Activated CD8-positive, alpha-beta memory T cell treated with anti-CD3 and anti-CD28 coated beads for 36 hours (primary cell): ENCODE results near the gene TSC1. TPM values are rescaled to one million over a fixed set of nuclear protein-coding genes. Genes with fewer than 3 reads are reported as not detected.

ENCODE experiments used
- CTCF ChIA-PET: fragments of 350-600 bp; sonication (Branson Sonifier 250); formaldehyde crosslinking; loops from one replicate; lab custom pipeline; 2021; ENCODE audit warnings: antibody characterized with exemption; lab: Charles Lee
- POLR2A ChIA-PET: fragments of 350-600 bp; sonication (Branson Sonifier 250); formaldehyde crosslinking; loops from one replicate; lab custom pipeline; 2021; ENCODE audit warnings: antibody characterized with exemption; lab: Charles Lee
- total RNA-seq, 2 experiments: library from RNA; stranded (reverse); gene quantifications; one replicate each; pipeline ENCODE4 v1.2.3, GENCODE V29; 2021

Gene TSC1
- total RNA-seq, 2 experiments from 2014 or later: 28.9 to 29.7 TPM

DNA sequence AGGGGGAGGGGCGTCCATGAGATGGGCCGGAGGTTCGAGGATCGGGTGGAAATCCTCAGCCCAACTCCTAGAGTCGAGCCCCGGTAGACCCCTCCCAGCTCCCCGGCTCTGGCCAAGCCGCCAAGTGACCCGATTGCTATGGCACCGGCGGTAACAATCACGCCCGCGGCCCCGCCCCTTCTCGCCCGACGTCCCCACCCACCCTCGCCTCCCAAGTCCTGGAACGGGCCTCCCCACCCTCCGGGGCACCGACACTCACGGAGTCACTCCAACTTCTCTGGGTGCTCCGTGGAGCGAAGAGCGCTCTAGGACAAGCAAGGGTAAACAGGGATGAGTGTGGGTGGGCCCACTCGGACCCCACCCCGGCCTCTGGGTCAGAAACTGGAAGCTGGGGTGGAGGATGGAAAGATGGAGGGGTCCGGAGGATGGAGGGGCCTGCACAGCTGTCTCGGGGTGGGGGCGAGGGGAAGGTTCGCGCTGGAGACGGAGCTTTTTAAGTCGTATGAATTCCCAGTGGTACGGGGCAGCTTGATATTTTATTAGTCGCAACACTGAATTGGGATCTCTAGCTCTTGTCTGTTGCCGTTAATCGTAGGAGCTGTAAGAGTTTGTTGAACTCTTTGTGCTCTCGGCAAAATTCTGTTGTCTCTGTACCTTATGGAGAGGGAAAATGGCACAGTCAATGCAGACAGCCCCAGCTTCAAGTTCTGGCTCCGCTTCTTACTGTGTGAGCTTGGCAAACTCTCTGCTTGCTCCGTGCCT lies 65.5 kb downstream of the TSC1 start, which contains the start of gene SPACA9:
TSS of gene SPACA9 (plus strand) at position 204 of the 762 bp plus-strand sequence. CDS start 5,050 bp downstream, outside the sequence.
- CTCF ChIA-PET: interaction anchor here (0.6 kb wide), 1 partner anchor 25 kb away, joined by 3 read pairs; no protein-coding TSS in a partner anchor
- POLR2A ChIA-PET: interaction anchor here (1.1 kb wide), 1 partner anchor 68 kb away, joined by 7 read pairs; no protein-coding TSS in a partner anchor

DNA sequence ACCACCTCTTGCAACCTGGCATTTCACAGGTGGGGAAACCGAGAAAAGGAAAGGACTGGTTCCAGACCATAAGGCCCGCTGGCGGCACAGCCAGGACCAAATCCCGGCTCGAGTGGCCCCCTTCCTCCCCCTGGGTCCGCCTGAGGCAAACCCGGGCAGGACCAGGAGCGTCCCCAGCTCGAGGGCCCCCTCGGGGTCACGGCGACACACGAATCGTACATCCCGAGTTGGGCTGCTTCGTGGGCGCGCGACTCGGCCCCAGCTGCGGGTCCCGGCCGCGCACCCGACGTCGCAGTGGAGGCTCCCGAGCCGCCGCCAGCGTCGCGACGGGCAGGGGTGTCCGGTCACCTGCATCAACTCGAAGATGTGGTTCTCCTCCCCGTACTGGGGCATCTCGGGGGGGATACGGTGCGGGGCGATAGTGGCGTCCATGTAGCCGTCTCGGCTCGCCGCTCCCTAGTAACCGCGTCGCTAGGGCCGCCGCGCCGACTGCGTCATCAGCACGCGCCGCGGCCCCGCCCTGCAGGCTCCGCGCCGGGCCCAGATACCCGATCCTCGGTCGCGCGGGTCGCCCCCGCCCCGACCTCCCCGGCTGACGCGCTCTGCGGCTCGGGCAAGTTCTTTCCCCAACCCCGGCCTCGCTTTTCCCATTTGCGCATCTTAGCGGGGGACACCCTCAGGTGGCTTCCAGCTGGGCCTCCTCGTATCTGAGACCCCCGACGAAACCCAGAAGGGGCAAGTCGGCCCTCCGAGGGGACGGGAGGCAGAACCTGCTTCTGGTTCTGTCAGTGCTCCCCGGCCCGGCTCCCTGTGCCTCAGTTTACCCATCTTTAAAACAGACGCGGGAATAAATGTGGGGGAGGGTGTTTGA lies 66.4 kb downstream of the TSC1 start, which contains the start of gene AK8:
TSS of gene AK8 (minus strand) at position 461 of the 871 bp plus-strand sequence. CDS start at position 432, 29 bp downstream.
- ChIA-PET POLR2A (interaction anchor here (1.0 to 1.1 kb wide), 2 partner anchors 66 to 68 kb away, joined by 3 to 7 read pairs; partner anchors contain the start of gene TSC1), CTCF (interaction anchor here (1.0 kb wide), 1 partner anchor 147 kb away, joined by 3 read pairs; no protein-coding TSS in a partner anchor)

DNA sequence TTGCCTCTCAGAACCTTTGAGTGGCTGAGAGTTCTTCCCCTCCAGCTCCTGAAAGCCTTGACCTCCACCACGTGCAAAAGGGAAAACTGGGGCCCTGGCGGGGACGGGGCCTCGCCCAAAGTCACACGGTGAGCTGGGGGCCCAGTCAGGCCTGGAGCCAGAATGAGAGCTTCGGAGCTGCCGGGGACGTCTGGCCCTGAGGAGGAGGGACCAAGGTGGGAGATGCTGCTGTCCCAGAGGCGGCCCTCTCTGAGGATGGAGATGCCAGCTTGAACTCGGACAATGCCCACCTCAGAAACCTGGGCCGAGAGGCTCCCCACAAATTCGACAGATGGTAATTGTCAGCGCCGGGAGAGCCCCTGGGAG lies 67.0 kb downstream of the TSC1 start:
- POLR2A ChIA-PET: interaction anchor here (1.0 kb wide), 1 partner anchor 67 kb away, joined by 3 read pairs; the partner anchor contains the start of gene TSC1
- CTCF ChIA-PET: interaction anchor here (1.0 kb wide), 1 partner anchor 148 kb away, joined by 3 read pairs; no protein-coding TSS in a partner anchor

DNA sequence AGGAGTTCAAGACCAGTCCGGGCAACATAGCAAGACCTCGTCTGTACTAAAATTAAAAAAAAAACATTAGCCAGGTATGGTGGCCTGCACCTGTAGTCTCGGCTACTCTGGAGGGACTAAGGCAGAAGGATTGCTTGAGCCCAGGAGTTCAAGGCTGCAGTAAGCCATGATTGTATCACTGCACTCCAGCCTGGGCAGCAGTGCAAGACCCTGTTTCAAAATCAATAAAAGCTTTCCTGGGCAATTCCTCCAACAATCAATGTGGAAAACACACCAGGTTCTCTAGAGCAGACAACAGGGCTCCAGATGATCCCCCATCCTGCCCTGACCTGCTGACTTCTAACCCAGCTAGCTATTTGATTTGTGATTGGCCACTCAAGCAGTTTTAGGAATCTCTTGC lies 67.6 kb downstream of the TSC1 start:
- ChIA-PET POLR2A (interaction anchor here (1.0 kb wide), 1 partner anchor 67 kb away, joined by 3 read pairs; the partner anchor contains the start of gene TSC1), CTCF (no interaction called here)

DNA sequence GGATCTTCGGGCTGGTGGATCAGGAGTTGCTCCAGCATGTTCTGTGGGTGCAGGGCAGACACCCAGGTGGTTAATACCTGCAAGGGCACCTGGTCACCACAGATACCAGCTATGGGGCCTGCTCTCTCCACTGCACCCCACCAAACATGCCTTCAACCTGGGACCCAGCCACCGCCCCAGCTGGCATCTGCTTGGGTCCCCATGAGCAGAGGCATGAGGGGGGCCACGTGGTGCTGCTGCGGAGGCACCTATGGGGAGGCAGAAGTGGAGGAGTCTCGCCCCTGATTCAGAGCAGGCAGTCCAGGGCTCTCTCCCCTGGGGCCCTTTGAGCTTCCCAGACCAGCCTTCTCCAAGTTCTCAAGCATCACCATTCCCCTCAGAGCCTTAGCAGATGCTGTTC lies 69.3 kb downstream of the TSC1 start:
- POLR2A ChIA-PET: no interaction called here
- CTCF ChIA-PET: no interaction called here

DNA sequence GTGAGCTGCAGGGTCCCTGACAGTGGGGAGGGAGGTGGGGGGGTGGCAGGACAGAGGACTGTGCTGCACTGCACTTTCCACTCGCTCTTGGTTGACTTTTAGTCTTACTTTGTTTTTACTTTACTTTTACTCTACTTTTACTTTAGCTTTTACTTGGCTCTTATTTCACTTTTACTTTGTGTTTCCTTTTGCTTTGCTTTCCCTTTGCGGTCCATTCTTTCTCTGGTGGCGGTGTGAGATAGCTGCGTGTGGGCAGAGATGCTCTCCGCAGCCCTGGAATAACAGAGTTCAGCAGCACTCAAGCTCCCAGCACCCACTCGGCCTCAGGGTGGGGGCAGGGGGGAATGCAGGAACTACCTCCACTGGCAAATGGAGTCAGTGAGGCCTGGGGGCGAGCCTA lies 71.0 kb downstream of the TSC1 start:
- ChIA-PET POLR2A (interaction anchor here (0.6 to 0.8 kb wide), 2 partner anchors 518 to 523 kb away, joined by 4 read pairs; no protein-coding TSS in a partner anchor), CTCF (interaction anchor here (0.8 kb wide), 1 partner anchor 25 kb away, joined by 3 read pairs; no protein-coding TSS in a partner anchor)

DNA sequence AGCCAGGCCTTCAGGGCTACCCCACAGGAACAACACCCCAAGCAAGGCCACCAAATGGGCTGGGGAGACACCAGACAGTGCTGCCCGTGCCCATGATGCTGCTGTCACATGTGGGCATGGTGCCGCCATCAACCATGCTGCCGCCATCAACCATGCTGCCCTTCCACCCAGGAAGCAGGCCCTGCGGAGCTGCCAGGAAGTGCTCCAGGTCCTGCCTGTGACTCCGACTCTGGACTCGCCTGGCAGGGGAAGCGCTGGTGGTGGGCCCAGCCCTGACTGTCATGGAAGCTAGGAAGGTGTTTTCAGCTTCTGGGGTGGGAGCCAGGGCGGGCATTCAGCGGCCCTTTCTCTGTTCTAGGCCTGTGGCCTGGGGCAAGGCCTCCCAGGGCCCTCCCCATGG lies 75.2 kb downstream of the TSC1 start:
- POLR2A ChIA-PET: no interaction called here
- CTCF ChIA-PET: no interaction called here

DNA sequence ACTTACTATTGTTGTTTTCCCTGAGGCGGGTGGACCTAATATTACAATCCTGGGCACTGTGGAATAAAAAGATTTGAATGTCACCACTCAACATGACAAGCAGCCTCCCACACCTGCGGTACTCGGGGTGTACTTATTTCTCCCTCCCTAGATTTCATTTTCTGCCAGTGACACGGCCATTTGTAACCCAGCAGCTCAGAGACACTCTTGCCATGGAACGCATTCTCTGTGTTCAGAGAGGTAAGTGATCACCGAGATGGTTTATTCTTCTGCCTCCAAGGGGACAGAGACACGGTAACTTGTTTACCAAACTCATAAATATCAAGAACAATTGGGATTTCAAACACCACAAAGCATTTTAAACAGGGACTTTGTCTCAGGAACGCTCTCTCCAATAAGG lies 77.5 kb downstream of the TSC1 start:
- POLR2A ChIA-PET: no interaction called here
- CTCF ChIA-PET: no interaction called here

DNA sequence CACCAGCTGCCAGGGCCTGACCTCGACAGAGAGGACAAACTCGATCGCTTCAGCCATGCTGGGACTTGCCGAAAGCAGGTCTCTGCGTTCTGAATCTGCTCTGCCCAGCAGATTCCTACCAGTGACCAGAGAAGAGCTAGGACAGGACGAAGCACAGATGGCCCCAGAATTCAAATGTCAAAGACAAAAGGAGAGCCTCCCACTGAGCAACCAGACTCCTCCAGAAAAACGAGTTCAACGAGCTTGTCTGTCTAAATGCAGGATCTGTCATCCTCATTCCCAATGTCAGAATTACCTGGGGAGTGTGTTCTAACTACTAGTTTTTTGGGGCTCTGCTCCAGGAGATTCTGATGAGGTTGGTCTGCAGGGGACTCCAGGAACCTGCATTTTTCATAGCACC lies 79.7 kb downstream of the TSC1 start:
- ChIA-PET POLR2A (no interaction called here), CTCF (no interaction called here)

DNA sequence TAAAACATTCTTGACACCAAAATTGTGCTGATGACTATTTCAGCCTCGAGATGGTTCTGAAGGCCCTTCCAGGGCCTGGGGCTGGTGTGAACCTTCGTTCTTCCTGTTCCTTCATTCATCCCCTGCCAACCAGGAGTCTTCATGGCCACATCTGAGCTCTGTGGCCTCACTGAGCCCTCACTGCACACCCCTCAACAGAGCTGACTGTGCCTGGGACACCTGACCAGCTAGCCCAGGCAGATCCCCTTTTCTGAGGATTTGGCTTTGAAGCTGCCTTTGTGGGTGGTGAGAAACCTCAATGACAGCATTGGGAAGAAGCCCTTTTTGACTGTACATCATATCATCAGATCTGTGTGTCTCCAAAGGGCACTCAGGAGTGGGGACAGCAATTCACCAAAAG lies 80.1 kb downstream of the TSC1 start:
- ChIA-PET CTCF (no interaction called here), POLR2A (no interaction called here)

DNA sequence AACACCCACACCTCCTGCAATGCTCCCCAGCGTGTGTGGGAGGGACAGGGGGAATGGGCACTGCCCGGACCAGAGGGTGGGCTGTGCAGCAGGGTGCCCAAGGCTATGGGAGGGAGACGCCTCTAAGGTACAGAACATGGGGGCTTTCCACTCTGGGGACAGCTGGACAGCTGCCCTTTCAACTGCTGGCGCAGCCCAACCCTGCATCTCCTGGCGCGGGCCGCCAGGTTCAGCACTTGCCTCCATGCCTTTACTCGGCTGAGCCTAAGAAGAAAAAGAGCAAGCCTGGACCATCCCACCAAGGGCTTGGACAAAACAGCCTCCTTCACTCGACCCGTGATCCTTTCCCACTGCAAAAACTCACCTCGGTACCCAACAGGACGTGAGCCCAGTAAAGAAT lies 81.3 kb downstream of the TSC1 start:
- ChIA-PET CTCF (interaction anchor here (0.9 kb wide), 1 partner anchor 45 kb away, joined by 3 read pairs; no protein-coding TSS in a partner anchor), POLR2A (no interaction called here)

DNA sequence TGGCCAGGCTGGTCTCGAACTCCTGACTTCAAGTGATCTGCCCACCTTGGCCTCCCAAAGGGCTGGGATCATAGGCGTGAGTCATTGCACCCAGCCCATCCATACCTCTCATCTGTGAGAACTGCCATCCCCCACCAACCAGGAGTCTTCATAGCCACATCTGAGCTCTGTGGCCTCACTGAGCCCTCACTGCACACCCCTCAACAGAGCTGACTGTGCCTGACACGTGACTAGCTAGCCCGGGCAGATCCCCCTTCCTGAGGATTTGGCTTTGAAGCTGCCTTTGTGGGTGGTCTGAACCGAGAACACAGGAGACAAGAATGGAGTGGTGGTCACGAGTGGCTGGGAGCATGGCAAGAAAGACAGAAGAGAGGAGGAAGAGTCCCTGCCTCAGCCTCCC lies 81.9 kb downstream of the TSC1 start:
- ChIA-PET POLR2A (no interaction called here), CTCF (interaction anchor here (0.9 kb wide), 1 partner anchor 45 kb away, joined by 3 read pairs; no protein-coding TSS in a partner anchor)

DNA sequence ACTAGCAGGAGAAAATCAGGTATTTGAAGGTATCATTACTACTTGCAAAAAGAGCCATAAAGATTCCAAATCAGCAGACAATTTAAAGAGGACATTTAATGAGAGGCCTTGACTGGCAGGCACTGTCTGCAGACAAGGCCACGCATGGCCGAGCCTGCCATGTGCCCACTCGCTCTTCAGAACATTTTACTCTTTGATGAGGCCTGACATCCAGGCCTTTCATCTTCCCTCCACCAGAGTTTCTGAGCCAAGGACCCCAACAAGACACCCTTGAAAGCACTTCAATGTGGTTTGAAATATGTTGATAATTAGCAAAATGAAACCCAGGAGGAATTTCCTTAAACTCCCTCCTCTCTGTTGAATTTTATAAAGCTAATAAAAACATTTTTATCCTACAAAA lies 82.8 kb downstream of the TSC1 start:
- CTCF ChIA-PET: no interaction called here
- POLR2A ChIA-PET: no interaction called here

DNA sequence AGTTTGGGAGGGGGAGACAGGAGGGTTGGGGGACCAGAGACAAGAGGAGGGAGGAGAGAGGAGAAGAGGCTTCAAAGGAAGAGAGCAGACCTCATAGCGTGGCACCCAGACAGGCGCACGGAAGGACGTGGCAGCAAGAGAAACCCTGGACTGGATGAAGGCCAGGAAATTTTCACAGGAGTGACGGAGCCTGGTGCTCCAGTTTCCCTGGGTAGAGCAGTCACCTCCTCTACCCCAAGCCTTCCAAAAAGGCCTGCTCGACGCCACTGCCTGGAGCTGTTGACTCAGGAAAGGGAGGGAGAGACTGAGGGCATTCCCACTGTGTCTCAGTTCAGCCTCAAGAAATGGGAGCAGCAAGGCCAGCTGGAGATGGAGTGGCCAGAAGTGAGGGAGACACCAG lies 85.7 kb downstream of the TSC1 start:
- ChIA-PET CTCF (no interaction called here), POLR2A (interaction anchor here (0.6 kb wide), 1 partner anchor 42 kb away, joined by 3 read pairs; no protein-coding TSS in a partner anchor)

DNA sequence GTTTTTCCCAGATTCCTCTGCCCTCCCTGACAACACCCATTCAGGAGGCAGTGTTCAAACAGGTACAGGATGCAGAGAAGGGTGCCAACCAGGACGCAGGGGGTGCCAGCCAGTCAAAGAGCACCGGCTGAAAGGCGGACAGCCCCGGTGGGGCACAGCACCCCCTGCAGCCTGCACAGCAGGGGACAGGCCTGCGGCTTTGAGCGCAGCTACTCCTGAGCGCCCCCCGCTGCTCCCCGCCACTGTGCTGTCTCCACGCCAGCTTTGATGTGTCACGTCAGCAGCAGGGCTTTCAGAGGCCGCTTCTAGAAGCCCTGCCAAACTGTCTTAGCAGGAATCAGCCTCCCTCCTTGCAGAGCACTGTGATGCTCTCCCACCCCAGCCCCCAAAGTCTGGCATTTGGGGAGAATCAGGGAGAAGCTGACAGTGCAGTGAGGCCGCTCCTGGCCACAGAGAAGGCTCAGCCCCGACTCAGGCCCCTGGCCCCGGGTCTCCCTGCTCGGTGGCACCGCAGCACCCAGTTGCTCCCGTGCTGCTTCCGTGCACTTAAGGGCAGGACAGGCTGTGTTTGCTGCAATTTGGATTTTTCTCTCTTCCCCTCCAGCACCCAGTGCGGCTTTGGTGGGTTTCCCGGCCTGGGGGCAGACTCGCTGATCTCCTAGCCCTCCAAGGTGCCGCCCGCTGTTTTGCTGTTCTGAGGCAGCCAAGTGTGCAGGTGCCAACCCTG lies 86.6 kb downstream of the TSC1 start:
- POLR2A ChIA-PET: interaction anchor here (0.6 kb wide), 1 partner anchor 43 kb away, joined by 3 read pairs; no protein-coding TSS in a partner anchor
- CTCF ChIA-PET: no interaction called here

DNA sequence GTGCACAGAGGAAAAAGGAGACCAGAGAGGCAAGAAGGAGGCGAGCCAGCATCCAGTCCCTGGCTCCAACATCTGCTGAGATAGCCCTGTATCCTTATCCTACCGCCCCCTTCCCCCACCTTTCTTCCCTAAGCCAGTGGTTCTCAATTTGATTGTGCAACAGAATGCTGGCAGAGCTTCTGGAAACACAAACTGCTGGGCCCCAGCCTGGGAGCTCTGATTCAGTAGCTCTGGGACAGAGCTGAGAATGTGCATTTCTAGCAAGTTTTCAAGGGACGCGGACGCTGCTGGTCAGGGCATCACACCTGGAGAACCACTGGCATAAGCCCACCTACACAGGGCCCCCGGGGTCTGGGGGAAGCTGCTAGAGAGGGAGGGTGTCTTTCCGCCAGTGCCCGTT lies 87.4 kb downstream of the TSC1 start:
- ChIA-PET POLR2A (no interaction called here), CTCF (no interaction called here)

DNA sequence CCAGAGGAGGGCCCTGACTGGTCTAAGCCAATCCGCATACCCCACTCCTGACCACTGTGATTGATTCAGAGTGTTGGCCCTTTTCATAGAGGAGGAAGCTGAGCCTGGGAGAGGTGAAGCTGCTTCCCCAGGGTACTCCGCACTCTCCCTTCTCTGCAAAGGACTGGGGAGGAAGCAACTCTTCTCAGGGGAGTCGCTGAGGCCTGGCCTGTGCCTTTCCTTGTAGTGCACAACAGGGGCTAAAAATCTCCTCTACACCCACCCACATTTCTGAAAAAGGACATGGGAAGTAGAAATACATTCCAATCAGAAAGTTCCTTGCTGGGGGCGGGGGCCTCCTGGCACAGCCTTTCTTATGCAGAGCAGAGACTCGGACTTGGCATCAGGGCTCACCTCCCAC lies 88.5 kb downstream of the TSC1 start:
- CTCF ChIA-PET: no interaction called here
- POLR2A ChIA-PET: no interaction called here

DNA sequence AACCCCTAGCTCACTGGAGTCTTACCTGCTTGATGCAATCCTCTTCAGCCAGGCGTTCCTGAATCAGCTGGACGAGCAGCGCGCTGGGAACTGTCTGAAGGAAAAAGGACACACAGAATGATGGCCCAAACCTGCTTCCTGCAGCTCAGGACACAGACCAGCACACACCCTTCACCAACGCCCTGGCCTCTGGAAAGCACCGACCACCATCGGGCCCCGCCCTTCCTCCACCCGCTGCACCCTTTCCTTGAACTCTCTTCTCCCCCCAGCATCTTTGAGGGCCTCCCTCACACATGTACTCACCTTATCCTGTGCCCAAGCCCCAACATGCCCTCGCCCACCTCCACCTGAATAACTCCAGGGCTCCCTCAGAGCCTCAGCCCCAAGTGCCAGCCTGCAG lies 89.6 kb downstream of the TSC1 start:
- ChIA-PET POLR2A (no interaction called here), CTCF (no interaction called here)

DNA sequence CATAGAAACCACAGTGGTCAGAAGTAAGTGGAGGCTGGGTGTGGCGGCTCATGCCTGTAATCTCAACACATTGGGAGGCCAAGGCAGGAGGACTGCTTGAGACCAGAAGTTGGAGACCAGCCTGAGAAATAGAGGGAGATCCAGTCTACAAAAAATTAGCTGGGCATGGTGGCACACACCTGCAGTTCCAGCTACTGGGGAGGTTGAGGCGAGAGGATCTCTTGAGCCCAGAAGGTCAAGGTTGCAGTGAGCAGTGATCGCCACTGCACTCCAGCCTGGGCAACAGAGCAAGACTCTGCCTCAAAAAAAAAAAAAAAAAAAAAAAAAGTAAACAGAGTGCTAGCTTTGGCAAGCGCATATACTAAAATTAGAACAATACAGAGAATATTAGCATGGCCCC lies 90.9 kb downstream of the TSC1 start:
- CTCF ChIA-PET: interaction anchor here (0.6 kb wide), 1 partner anchor 26 kb away, joined by 3 read pairs; no protein-coding TSS in a partner anchor
- POLR2A ChIA-PET: no interaction called here
